ENCODE data around the gene MBOAT1.
A peak's percentile ranks its signal among the peaks of the same experiment; 100 is the strongest.

MBOAT1 gene

DNA sequence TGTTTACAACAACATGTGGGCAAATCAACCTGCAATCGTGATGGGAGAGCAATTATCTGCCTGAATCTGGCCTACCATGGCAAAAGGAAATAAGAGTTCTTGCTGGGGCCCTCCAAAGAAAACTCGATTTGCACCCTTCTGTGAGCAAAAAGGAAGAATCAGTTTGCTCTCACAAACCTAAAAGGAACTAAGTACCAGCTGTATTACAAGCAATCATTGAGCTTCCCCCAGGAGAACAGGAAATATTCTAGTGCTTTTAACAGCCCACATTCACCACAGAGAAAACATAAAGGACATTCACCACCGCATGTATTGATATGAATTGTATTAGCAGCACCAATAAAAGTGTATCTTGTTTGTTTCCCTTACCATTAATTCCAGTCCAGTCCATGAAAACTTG, 75.0 kb downstream of the MBOAT1 start:
- DNase-seq (ENCODE audit: low spot score): no peak

DNA sequence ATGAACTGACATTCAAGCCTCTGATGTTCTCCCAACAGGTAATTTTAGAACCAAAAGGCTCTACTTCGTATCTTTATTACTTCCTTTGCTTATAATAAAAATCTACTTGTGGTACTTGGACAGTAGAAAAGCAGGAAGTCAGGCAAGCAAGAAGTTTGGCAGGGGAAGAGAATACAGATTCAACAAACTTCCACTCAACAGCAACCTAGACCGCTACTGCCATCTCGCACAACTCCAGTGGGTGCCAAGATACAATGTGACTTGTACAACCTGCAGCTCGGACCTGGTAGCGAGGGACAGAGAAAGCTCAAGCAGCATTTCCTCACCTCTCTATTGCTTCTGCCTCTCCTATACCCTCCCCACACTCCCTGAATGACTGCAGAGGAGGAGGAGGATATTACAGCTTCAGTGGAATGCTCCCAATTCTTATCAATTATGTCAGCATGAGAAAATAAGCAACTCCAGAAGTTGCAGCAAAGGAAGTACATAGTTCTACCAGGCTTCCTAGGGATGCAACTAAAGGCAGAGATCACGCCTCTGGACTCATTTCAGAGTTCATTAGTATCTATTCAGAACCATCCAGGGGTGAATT, 76.5 kb downstream of the MBOAT1 start:
- no peak for DNase-seq (ENCODE audit: low spot score)

DNA sequence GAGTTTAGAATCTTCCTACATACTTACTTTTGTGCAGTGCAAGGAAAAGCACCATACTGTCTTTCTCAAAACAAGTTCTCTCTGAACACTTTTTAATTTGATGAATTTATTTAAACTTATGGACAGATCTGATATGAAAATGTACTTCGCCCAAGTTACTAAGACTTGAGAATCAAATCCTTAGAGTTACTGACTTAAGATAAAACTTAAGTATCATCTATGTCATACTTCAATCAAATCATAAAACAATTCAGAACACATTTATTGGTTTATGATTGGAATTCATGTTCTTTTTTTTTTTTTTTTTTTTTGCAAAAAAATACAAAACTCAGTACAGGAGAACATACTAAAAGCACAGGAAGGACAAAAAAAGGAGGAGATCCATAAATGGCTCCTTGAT, 77.7 kb downstream of the MBOAT1 start:
- no peak for DNase-seq (ENCODE audit: low spot score)

DNA sequence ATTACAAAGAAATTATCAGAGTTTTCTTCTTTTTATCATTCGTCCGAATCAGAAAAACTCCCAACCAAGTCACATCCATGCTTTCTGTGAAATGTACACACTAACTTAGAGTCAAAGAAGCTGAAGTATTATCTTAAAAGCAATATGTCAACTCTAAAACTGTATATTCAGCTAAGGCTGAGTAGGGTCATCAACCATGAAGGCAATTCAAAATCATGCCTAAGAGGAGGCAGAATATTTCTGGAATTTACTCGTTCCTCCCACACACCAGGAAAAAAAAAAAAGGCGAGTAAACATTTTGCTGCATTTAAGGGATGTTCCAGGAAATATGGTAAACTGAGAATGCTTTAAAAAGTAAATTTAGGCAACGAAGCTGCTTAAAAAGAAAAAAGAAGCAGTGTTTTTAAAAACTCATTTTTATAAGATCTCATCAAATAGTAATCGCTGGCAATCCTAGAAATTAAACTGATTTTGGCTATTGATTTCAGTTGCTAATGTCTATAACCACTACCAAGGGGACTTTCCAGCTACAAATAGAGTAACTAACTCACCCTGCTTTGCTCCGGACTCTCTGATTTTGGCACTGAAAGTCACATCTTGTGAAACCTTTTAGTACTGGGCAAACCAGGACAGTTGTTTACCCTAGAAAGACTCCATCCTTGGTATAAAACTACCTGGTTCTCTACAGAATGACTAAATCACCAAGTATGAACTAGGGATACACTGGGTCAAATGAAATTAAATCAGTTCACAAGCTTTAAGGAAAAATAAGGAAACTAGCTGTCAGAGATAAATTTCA, 82.8 kb downstream of the MBOAT1 start:
- no peak for DNase-seq (ENCODE audit: low spot score)

DNA sequence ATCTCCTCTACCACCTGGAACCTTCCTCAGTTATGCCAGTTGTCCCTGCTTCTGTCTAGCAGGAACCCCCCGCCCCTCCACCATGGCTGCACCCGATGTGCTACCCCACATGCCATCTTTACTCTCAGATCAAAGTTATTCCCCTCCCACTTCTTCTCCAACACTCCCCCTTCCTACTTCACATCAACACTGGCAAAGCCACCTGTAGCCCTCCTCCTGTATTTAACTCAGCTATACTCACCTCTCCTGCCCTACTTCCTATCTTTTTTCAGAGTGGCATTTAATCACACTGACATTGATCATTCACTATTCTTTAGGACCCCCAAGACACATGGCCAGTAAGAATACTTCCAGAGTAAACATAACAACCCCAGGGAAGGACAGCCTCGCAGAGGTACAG, 84.3 kb downstream of the MBOAT1 start:
- DNase-seq (ENCODE audit: low spot score): no peak

DNA sequence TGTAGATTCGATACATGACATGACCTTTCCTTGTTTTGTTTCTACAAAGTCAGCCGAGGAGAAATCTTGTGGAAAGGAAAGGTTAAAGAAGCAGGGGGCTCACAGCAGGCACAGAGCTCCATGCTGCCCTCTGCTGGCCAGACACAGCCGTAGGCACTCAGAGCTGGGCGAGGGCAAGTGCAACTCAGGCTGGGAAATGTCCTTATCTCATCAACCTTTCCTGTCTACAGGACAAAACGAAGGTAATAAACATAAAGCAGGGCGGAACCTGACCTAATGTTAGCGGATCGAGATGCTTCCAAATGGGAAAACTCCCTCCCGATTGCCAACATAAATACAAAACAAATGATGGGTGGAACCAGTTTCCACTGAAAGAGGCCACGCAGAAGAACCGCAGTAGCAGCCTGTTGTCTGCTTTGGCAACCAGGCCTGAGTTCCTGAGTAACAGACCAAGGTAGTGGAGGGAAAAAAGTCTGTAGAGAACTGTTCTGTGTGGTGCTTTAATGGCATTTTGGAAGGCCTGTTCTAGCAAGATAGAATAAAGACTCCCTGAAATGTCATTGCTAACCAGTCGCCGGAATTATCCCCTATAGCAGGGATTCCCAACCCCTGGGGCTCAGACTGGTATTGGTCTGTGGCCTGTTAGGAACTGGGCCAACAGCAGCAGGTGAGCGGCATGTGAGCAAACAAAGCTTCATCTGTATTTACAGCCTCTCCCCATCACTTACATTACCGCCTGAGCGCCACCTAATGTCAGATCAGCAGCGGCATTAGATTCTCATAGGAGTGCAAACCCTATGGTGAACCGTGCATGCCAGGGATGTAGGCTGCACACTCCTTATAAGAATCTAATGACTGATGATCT, 85.2 kb downstream of the MBOAT1 start:
- DNase-seq (ENCODE audit: low spot score): peak; percentile 58

DNA sequence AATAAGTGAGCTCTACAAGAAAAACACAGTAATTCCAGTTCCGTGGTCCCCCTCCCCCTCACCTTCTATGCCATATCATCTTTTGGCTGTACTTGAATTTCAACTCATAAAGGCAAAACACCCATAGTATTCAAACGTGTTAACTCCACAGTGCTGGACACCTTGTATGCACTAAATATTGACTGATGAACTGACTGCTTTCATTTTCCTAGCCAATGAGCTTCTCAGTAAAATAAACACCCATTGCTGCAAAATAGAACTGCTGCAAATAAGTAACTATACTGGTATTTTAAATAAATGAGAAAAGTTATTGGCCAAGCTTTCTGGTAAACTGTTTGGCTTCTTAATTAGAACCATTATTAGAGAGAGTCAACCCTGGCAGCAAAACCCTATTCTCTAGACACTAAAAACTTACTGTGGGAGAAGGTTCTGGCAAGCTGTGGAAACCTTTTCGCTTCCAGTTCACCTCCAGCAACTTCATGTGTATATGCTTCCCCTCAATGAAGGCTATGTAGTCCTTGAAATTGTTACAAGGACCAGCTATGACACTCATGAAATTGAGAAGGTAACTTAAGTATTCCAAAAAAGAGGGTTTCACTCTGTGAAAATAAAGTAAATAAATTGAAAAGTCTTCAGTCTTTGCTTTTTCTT, 86.0 kb downstream of the MBOAT1 start:
- DNase-seq (ENCODE audit: low spot score): no peak

DNA sequence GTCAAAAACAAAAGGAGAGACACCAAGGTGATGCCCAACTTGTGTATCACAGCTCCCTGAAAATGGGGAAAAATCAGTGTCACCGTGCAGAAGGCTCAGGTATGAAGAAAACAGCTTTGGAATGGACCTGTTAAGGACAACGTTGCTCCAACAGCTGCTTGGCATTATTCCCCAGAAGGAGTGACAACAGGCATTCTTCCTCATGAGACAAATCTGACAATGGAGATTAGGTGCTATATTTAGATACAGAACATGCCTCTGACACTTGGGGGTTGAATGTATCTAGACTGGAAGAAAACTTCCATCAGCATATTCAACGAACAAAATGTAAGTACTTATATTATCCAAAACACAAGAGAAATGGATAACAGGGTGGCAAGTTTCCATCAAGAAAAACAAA, 87.7 kb downstream of the MBOAT1 start:
- DNase-seq (ENCODE audit: low spot score): no peak

DNA sequence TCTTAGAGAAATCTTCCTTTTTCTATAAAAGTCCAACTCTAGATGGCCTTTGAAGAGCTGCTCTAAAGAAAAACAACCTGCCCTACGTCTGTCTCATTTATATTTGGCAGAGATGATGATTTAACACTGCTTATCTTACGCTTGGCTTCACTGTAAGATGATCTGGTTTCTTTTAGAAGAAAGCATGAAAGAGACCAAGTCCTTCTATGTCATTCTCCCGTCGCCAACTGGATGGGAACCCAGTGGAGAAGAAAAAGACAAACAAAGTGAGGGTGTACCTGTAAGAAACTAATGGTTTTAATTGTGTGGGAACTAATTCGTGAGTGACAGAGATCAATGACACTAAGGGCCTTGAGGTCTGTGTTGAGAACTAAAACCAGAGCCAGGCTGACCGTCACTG, 92.8 kb downstream of the MBOAT1 start:
- DNase-seq (ENCODE audit: low spot score): no peak

DNA sequence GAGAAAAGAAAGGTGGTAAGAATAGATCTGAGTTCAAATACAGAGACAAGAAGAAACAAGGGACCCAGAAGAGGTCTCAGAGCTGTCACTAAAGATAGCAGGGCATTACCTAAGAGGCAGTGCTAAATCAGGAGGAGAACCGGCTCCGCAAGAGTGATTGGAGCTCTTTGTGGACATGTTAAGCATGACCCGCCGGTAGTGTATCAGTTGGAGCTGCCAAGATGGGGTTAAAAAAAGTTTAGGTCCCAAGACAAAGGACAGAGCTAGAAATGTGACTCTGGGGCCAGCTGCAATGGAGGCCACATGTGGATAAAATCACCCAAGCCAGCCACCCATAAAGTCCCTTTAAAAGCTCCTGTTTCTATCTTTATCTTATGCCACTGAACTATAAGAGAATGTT, 93.4 kb downstream of the MBOAT1 start:
- no peak for DNase-seq (ENCODE audit: low spot score)

DNA sequence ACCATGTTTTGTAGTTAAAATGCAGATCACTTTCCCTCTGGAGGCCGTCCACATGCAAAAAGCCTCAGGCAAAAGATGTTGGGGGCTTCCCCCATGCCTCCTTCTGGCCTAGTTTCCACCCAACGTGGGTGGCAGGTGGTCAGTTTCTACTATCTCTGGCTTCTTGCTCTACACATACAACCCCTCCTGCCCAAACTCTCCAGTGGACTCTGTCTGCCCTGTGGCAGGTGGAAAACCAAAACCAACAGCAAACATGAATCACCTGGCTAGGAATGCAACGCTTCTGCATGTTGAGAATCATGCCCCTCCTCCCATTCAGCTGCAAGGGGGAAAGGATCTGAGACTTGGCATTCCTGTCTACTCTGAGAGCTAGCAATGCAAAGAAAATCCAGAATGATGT, 94.8 kb downstream of the MBOAT1 start:
- DNase-seq (ENCODE audit: low spot score): no peak

DNA sequence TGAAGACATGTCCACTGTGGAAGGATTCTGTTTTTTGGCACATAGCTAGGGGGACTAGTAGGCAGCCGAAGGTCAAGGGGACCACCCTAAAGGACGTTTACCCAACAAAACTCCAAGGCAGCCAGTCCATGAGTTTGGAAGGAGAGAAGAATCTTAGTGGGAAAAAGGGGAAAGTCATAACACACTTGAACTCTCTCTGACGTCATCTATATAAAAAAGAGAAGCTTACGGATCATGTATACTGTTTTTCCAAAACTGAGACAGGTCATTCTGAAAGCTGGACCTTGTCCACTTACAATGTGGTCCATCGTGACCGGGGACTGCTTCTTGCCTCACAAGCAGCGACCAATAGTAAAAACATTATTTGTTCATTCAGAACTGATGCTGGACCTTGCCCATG, 95.5 kb downstream of the MBOAT1 start:
- DNase-seq (ENCODE audit: low spot score): no peak

DNA sequence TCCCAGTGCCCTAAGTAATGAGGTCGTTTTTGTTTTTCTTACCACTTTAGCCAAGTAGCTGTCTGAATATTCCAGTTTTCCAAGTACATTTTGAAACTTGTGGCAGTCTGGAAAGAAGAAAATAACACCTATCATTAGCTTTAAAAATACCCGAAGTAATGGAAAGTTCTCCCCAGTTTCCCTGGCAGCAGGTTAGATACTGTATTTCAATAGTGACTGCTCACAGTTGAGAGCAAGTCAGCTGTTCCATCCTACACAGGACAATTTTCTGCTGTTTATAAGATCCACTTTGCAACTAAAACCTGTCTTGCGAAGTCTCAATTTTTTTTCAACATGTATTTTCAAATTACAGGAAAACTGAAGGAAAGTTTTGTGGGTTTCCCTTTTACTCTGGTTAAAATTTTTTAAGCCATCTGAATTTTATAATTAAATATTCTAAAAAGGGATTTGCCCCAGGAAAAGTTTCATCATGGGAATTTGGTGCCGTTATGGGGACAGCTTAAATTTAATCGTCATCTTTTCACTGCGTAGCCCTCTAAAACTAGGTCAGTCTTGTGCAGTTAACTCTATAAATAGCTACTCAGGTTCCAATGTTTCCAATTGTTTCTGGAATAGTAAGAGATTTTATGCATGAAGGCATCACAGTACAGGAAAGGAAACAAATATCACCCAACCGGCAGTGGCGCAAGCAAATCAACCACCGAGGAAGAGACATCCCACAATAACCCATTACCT, 96.9 kb downstream of the MBOAT1 start:
- no peak for DNase-seq (ENCODE audit: low spot score)

DNA sequence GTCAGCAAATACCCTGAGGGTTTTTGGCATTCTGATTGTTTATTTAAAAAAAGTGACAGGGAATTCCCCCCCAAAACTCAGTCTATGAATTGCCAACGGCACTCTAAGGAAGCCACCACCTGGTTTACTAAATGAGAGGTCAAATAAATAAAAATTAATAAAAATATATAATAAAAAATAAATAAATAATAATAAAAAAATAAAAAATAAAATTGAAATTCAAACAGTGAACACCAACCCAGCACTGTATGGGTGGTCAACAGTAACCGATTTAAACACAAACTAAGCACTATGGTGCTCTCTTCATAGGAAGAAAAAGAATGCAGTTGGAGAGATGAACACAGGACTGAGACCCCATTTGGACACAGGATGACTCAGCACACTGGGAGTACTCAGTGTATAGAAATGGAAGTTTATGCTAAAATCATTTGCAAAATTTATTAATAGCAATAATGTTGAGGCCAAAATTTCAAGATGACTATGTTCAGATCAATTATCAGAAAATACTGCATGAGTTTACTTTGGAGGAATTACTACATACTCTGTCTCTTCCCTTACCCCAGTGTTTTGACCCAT, 98.5 kb downstream of the MBOAT1 start:
- DNase-seq (ENCODE audit: low spot score): no peak

DNA sequence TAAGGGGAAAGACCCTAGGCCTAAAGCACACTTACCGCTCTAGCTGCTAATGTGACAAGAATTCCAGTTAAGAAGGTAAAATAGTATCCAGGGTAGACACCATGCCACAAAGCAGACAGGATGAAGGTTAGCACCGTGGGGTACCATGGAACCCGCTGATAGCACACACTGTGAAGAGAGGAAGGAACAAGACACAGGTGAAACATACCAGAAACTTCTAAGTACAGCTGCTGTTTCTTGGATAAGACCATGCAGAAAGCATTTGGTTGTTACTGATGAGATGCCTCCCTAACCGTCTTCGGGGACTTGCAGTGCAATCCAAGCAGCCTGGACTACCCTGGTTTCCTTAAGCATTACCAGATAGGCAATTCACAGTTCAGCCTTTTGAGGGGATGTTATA, 99.4 kb downstream of the MBOAT1 start:
- DNase-seq (ENCODE audit: low spot score): no peak

DNA sequence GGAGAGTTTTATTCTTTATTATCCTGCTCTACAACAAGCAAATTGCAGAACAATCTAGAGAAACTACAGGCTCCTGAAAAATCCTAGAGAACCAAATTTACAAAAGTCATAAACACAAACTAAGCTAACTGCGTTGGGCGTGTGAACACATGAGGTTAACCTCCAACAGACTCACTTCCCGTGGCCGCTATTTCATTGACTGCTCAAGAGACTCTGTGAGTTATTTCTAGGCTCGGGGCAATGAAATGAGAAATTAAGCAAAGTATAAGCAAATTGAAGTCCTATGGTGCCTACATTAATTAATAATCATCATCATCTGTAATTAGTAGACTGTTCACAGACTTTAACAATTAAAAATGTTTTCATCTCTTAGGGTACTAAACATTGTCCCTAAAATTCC, 100.0 kb downstream of the MBOAT1 start:
- no peak for DNase-seq (ENCODE audit: low spot score)

DNA sequence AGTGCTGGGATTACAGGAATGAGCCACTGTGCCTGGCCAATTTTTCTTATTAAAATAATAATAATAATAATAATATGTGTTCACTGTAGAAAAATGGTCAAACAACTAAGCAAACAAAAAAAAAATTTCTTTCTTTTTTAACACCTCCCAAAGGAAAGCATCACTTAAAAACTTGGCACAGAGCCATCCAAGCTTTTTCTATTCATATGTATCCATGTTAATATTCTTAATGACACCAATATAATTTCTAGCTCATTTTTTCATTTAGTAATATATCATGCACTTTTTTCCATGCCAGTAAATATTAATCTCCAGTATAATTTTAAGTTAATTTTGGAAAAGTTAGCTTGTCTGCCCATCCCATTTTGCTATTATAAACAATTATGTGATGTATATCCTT, 101.8 kb downstream of the MBOAT1 start:
- no peak for DNase-seq (ENCODE audit: low spot score)

DNA sequence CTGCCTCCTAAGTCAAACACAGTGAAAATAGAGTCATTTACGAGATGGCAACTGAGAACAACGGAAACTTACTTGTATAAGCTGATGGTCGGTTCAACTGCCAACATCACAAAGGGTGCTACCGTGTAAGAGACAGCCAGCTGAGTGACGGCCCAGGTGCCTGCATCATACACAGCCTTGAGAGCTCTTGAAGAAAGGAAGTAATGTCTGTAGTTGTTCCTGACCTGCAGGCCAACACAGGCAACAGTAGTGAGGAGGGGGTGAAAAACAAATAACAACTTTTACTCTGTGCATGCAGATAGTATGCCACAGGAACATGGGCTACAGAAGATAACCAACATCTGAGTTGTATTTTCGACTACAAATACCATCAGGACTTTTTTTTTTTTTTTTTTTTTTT, 102.7 kb downstream of the MBOAT1 start:
- DNase-seq (ENCODE audit: low spot score): no peak

DNA sequence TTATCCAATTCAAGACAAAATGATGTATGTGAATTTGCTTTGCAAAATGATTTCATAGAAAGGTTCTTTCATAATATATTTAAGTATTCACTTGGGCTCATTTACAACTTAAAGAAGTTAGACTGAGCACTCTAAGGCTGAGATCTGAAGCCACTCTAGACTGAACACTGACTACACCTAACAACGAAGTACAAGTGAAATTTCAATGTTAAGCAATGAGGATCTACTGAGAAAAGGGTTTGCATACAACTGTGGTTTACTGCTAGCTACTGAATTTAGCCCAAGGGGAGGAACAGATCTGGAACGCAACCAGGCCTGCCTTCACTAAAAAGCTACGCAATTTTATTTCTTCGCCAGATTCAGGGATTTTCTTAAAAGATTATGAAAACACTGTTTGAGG, 106.4 kb downstream of the MBOAT1 start:
- DNase-seq (ENCODE audit: low spot score): no peak

DNA sequence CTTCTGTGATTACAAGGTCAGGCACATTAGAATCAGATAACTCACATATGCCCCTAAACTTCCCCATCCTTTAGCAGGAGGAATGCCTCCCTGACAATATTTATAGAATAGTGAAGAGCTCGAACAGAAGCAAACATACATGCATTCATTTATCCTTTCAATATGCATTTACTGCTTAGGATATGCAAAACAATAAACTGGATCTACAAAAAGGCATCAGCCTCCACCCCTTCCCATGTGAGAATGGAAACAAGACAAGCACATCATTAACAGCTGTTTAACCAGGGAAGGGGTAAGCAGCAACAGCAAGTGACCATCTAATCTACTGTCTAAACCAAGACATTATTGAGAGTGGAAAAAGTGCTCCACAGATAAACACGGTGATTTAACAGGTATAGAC, 107.6 kb downstream of the MBOAT1 start:
- DNase-seq (ENCODE audit: low spot score): no peak

DNA sequence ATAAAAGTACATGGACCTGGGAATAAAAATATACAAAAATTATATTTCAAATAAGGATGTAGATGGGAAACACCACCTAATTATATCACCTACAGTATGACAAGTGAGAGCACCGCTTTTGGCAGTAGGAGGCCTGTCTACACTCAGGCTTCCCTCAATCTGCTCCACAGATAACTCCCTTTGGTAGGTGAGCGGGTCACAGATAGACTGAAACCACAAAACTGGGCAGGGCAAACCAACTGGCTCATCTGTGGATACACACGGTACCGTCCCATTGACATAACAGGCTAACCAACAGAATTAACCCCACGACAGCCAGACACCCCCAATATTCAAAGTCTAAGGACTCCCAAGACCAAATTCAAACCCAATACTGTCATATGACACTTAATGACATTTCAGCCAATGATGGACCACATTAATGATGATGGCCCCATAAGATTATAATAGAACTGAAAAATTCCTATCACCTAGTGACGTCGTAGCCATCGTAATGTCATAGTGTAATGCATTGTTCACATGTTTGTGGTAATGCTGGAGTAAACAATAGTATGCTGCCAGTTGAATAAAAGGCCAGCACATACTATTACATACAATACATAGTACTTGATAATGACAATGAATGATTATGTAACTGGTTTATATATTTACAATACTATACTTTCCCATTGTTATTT, 109.7 kb downstream of the MBOAT1 start:
- DNase-seq (ENCODE audit: low spot score): no peak
